NCI-H524 (cell line): ENCODE measurements around the gene ITGB1.

ENCODE experiments used
- DNase-seq, 2 experiments: peaks; one replicate each; lab custom pipeline; 2025; lab: John Stamatoyannopoulos, UW

The ITGB1 gene

DNA sequence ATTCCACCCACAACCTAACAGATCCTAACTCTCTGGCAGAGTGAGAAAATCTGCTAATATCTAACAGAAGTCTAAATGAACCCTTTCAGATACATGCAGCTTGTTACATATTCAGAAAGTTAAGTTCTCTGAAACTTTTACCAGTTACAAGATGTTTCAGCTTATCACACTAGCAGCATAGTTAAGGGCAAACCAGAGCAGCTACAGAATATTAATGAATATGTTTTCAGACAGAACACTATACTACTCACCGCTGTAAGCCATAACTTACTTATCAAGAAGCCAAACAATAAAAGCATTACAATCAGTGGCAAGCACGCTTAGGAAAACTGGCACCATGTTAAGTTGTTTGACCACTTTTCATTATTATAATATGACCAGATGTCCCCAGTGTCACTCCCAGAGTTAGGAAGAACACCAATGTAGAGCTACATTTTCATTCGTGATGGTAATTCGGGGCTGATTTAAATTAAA, 2.7 kb downstream of the ITGB1 start:
- no peak for DNase-seq

DNA sequence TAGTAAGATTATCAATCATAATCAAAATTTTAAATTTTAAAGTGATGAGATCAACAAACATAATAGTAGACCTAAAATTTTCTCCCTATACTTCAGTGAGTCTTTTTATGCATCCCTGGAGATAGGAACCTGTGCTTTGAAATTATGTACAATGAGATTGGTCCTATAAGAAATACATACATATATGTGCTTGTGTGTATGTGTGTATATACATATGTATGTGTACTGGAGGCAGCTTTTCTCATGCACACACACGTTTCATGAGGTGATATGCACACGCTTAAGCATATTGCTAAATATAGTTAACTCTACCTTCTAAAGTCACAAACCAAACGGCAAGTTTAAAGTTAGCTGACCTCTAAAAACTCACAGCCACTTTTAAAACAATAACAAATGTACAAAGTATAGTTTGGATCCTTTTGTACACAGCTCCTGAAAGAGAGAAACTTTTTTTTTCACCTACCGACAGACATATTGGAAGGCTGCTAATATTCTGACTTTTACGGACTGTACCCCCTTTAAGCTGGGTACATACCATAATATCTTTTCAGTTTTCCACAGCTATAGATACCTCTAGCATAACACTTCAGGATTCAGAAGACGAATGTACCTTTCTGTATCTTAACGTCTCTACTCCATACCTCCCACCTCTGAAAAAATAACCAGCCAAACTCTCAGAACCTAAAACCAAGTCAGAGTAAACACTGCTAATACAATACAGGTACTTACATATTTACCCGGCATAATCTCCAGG, 3.3 kb downstream of the ITGB1 start:
- DNase-seq: no peak

DNA sequence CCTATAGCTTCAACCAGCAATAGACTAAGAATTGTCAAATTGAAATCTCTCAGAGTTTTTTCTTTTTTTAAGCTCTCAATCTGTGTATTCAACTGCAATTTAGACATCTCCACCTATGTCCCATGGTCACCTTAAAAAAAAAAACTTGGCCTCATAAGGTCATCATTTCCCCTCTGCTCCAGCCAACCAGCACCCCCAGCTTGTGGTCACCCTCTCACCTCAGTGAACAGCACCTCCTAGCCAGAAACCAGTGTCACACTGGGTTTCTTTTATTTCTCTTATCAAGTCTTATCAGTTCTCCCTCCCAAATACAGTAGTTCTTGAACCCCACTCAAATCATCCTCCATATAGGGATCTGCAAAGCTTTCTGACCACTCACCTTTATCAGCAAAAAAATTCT, 4.0 kb downstream of the ITGB1 start:
- DNase-seq: no peak

DNA sequence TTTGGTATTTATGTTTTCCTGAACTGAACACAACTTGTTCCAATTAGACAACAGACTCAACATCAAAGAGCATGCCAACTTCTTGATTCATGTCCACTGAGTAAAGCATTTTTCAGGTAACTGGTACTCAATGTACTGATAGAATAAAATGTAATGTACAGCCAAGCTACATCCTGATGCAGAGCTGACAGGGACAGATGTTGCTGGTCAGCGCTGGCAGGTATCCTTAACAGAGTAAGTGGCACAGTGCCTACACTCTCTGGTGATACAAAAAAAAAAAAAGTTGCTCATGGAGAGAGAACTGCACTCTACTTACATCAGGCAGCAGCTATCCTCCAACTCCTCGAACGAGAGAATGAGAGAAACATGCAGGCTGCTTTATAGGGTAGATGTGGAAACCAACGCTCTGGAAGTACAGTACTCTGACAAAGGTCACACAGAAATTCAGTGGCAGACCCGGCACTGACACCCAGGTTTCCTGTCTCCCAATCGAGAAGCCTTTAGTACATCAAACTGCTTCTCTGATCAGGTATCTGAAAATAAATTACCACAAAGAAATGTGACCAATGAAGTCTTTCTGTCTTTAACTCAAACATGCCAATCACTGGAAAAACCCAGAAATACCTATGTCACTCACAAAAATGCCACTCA, 4.6 kb downstream of the ITGB1 start:
- DNase-seq: no peak

GRCh38 chr10:32952541-32953276, 5.3 kb downstream of the ITGB1 start:
- DNase-seq: no peak

DNA sequence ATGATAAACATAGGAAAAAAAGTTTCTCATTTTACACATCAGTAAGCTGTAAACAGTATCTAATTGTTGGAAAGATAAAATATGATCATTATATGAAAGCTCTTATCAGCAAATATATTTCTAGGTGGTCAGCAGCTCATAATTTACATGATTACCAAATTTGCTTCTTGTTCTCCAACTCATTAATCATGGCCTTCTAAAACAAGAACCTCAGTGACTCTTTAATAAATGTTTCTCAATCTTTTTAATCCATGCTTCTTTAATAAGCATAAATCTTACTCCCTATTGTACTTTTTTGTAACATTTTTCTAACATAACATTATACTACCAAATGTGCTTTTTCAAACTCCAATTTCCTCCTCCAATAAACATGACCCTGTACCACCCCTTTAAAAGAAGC, 5.9 kb downstream of the ITGB1 start:
- no peak for DNase-seq

DNA sequence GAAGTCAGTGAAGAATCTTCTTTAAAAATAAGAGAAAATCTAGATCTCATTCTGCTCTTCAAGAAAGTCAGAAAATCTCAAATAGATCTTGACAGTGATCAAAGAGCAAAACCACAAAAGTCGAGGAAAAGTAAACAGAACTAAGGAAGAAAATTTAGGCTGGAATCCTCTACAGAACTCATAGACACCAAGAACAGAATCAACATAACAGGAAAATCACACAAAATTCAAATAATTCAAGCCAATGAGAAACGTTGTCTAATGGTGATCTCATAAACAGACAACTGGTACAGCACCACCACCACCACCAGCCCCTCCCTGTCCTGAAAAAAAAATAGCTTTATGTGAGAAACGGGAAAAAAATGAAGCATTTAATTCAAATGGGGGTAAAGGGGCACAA, 6.9 kb downstream of the ITGB1 start:
- DNase-seq: no peak

- no peak for DNase-seq
Observed at GRCh38 chr10:32950591-32951108, 7.4 kb downstream of the ITGB1 start.

DNA sequence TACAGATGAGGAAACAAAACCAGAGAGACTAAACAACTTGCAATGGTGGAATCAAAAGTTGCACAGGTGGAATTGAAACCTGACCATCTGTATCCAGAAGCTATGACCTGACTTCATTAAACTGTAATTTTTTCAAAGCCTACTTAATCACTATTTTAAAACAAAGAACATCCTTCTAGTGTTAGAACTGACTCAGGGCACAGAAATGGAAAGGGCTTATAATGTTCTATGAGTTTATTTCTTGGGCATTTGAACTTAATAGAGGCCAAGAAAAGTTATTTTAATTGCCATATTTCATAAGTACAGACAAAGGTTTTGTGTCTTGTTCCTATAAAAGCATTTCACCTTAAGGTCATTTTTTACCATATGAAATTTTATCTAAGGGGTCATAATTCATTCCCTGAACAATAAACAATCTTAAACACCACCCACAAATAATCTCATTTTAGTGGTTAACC, 8.8 kb downstream of the ITGB1 start:
- no peak for DNase-seq

DNA sequence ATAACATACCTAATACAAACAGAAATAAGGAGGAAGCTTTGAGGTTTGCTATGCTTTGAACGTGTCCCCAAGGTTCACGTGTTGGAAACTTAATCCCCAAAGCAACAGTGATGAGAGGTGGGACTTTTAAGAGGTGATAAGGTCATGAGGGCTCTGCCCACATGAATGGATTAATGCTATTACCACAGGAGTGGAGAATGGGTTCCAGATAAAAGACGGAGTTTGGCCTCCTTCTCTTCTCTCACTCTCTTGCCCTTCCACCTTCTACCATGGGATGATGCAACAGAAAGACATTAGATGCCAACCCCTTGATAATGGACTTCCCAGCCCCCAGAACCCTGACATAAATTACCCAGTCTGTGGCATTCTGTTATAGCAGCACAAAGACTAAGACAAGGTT, 9.6 kb downstream of the ITGB1 start:
- DNase-seq: no peak

- DNase-seq: no peak
Observed at GRCh38 chr10:32947586-32947985, 10.4 kb downstream of the ITGB1 start.

GRCh38 chr10:32946108-32946507, 11.9 kb downstream of the ITGB1 start:
- no peak for DNase-seq

- no peak for DNase-seq
Observed at GRCh38 chr10:32943854-32944661, 14.0 kb downstream of the ITGB1 start.

GRCh38 chr10:32943395-32943794, 14.6 kb downstream of the ITGB1 start:
- DNase-seq: no peak

- DNase-seq: no peak
Observed at GRCh38 chr10:32942081-32942480, 15.9 kb downstream of the ITGB1 start.

DNA sequence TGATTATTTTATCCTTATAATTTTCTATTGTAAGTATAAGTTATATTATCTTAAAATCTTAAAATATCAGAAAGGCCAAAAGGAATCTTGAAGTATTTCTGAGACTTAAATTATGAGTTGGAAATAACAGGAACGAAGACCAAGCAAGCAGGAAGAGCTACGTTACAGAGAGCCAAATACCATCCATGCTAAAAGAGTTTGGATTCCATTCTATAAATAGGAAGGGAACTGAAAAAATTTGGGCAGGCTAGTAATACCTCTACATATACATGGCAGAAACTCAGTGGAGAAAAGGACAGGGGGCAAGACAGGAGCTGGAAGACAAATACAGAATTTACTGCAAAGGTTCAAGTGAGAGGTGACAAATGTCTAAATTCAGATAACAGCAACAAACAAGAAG, 16.7 kb downstream of the ITGB1 start:
- no peak for DNase-seq

DNA sequence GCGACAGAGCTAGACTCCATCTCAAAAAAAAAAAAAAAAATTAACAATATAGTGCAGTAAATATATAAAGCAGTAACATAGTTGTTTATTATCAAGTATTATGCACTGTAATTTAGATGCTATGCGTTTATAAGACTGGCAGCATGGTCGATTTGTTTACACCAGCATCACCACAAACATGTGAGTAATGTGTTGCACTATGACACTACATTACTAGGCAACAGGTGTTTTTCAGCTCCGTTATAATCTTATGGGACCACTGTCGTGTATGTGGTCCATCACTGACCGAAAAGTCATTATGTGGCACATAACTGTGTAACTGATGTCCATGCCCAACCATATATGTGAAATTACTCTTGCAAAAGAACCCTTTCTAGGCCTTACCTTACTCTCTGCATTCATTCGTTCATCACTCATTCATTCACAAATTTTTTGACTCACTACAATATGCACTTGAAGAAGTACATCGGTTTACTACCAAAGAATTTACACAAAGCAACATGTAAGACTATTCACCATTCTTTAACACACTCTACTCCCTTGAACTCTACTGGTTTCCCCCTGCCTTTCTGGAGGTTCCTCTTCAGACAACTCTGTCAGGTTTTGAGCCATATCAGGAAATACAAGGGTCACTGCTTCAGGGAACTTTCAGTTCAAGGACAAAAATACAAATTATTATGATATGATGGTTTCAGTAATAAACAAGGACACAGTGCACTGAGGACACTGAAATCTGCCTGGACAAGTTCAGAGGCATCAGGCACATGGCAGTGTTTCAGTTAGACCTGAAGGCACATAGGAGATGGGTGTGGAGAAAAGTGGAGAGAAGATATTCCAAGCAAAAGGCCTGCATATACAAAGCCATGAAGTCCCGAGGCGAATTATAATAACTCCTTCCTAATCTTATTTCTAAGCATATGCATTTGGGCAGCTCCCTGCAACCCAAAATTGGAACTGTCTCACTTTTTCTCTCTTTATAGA, 17.4 kb downstream of the ITGB1 start:
- no peak for DNase-seq

- no peak for DNase-seq
Observed at GRCh38 chr10:32939296-32940111, 18.5 kb downstream of the ITGB1 start.

GRCh38 chr10:32938554-32939061, 19.4 kb downstream of the ITGB1 start:
- DNase-seq: peak in 1 of 2 experiments; percentile 46
